Left renal pelvis (tissue), 4 donors: ENCODE data around the gene RHOV. TPM values are rescaled to one million over a fixed set of nuclear protein-coding genes. Genes with fewer than 3 reads are reported as not detected.
"Not testable (repeated sequence)": the region's sequence is repeated elsewhere in the genome, so short reads cannot be mapped to it uniquely, and the experiment has no call there.

Source experiments
- DNase-seq, 4 donors: peaks; one replicate each; pipeline ENCODE4 v3.0.0-alpha.2; 2013; ENCODE audit warnings: low read depth in 4 of 4, low spot score in 3 of 4
- polyA plus RNA-seq, 4 donors: library from polyadenylated mRNA; unstranded; fragments of 120-200 nt; gene quantifications; one replicate each; pipeline ENCODE4 v1.2.1, GENCODE V29; 2013; ENCODE audit not compliant: insufficient read length in 4 of 4

RHOV gene
- polyA plus RNA-seq, 4 donors, result 0.26 to 1.9 (median 1.4) TPM

DNA sequence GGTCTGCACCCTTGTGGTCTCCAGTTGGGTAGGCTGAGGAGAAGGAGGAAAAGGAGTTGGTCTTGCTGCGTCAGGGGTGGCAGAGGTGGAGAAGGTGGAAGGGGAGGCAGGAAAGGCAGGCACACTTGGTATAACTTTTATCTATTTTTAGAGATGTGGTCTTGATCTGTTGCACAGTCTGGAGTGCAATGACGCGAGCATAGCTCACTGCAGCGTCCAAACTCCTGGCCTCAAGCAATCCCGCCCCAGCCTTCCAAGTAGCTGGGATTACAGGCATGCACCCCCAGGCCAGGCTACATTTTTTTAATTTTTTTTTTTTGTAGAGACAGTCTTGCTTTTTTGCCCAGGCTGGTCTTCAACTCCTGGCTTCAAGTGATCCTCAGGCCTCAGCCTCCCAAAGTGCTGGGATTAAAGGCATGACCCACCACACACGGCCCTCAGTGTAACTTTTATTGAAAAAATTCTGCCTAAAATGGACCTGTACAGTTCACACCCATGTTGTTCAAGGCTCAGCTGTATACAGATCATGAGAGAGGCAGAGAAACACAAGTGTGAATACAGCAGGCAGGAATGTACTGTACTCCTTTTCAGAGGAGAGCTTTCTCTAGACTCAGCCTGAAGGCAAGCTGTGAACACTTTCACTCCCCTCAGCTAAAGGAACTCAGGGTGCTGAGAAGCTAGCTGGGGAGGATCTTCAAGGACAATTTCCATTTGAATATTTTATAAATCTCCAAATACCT lies 2.1 kb upstream of the RHOV start:
- no peak for DNase-seq

DNA sequence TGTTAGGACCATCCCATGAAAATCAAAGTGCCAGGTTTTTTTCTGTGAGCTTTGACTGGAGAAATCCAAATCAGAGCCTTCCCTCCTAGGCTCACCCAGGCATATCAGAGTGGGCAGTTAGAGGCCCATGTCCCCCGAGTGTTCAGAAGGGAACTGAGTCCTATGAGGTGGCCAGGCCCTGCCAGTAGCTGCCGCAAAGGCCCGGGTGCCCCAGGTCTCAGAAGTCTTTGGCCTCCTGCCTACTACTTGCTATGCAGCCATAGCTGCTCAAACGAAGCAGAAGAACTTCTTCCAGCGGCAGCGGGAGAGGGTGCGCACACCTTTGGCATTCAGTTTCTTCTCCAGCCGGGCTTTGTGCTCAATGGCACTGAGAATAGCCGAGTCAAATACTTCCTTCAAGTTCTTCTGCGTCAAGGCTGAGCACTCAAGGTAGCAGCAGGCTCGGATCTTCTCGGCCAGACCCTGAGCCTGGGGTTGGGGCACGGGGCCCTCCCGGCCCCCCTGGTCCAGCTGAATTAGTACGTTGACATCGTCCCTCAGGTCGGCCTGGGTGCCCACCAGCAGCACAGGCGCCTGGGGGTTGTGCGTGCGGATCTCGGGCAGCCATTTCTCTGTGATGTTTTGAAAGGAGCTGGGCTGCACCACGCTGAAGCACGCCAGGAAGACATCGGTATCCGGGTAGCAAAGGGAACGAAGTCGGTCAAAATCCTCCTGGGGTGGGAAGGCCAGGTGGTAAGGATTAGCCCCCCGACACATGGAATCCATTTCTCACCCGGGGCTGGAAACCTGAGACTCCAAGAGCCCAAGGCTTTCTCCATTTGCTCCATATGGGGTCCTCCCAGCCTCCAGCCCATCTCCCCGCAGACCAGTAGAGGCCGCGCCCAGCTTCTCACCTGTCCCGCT lies 992 bp downstream of the RHOV start:
- DNase-seq, result no peak

DNA sequence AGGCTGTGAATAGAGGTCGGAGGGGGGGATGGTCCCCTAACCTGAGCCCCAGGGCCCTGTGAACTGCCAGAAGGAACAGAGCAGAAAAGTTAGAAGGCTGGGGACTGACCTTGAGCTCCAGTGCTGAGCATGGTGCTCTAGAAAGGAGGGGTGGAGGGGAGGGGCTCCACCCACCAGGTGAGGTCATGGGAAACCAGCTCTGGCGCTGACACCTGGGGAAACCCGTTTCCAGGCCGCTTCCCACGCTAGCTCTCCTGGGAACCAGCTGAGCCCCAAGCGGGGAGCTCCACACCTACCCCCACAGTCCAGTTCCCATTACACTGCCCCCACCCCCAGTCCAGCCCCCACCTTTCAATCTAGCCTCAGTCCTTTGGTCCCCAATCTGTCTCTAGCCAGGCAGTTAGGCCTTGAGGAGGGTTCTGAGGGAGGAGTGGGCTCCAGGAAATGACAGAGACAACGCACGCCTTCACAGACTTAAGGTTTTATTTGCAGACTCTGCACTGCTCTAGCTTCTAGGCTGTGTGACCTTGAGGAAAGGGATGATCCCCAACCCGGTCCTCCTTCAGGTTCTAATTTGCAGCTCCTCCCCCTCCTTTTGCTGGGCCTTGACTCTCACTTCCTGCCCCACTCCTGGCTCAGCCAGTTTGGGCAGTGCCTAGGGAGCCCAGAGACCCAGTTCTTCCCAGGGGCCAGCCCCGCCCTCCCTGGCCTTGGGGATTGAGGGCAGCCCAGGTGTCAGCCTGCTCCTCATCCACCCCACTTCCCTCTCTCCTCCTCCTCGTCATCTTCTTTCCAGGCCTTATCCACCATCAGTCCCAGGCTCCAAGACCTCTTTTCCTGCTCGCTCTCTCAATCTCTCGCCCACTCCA lies 2.1 kb downstream of the RHOV start:
- no peak for DNase-seq

DNA sequence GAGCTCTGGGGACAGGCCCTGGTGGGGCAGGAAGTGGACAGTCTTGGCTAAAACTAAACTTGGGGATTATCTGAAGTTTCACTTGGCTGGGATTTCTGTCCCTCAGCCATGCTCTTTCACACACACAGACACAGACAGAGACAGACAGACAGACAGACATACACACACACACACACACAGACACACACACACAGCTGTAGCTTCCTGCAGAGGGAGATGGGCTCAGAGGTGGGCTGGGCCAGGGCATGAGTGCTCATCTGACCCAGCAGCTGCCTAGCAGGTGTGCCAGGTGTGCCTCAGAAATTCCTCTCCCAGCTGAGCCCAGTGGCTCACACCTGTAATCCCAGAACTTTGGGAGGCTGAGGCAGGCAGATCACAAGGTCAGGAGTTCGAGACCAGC lies 3.3 kb downstream of the RHOV start:
- no peak for DNase-seq

DNA sequence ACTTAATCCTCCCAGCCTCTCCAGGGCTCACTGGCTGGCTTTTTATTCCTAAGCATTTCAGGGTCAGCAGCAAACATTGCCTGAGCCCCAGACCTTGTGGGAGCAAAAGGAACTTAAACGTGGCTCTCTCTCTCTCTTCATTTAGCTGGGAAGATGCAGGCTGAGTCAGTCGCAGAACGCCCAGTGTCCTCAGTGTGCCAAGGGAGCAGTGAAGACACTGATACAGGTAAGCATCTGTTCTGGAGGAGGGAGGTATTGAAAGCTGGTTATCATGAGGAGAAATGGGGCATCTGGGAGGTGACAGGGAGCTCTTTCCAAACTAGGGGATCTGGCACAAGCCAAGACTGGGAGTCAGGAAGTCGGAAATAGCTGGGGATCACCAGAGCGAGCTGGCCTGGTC lies 4.3 kb downstream of the RHOV start:
- DNase-seq, result no peak

DNA sequence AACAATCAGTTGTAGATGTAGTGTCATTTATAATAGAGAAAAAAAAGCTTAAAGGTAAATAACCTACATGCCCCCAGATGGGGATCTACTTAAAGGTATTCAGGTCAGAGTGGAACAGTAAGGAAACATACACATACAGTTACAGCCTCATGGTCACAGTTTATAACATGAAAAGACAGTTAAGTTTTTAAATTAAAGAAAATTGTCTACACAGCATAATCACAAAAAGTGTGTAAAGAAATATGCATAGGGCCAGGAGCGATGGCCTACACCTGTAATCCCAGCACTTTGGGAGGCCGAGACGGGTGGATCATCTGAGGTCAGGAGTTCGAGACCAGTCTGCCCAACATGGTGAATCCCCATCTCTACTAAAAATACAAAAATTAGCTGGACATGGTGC lies 6.8 kb downstream of the RHOV start:
- DNase-seq, result no peak

DNA sequence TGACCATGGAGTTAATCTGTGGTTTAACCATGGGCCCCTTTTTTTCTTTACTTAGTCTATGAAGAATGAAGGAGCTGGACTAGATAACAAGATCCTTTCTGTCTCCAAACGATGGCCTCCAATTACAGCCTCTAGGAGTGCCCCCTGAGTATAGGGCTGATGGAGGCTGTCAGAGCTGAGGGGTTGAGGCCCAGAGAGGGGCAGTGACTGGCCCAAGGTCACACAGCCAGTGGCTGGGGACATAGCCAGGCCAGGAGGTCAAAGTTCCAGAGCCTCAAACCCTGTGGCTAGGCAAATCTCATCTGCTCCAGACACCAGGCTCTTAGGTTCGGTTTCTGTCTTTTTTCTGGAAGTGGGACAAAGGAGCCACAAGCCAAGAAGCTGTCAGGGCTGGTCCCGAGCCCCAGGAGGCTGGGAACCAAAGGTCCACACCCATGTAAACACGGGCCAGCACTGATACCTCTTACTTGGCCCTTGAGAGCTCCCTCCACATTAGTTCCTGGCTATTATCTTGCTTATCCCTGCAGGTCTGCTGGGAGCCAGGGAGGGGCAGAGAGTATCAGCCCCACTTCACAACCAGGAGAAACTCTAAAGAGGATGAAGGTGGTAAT lies 10.3 kb downstream of the RHOV start:
- DNase-seq, result no peak

DNA sequence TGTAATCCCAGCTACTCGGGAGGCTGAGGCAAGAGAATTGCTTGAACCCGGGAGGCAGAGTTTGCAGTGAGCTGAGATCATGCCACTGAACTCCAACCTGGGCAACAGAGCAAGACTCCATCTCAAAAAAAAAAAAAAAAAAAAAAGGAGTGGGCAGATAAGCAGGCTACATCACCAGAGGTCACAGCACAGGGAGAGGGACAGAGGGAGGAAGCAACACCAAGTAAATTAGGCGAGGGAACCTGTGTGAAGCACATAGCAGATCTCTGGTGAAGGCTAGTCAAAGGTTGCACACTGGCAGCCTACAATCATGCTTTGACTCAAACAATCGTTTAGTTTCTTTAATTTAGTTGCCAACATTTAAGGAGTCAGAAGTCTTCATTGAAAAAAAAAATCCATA lies 12.9 kb downstream of the RHOV start:
- DNase-seq, result not testable (repeated sequence)

DNA sequence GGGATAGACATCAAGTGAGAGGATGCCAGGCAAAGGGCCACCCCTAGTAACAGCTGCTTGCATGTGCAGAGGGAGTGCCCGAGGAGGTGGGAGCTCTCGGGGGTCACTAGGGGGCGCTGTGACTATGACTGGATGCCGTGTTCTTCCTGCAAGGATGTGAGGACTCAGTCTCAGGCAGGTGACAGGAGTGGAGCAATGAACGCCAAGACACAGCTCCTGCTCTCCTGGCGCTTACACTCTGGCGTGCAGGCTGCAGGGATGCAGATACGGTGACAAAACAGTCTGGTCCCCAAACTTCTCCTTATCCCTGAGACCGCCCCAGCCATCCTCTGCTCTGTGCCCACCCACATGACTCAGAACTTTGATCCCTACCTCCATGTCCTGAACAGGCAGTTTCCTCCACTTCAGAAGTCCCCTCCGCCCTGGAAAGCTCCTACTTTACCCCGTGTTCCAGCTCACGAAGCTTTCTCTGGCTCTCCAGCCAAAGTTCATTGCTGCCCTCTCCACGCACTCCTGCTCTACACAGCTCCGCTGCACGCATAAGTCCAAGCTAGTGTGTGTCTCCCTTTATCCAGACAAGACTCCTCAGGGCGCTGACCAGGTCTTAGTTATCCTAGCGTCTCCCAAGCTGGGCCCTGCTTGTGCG lies 14.7 kb downstream of the RHOV start:
- no peak for DNase-seq

DNA sequence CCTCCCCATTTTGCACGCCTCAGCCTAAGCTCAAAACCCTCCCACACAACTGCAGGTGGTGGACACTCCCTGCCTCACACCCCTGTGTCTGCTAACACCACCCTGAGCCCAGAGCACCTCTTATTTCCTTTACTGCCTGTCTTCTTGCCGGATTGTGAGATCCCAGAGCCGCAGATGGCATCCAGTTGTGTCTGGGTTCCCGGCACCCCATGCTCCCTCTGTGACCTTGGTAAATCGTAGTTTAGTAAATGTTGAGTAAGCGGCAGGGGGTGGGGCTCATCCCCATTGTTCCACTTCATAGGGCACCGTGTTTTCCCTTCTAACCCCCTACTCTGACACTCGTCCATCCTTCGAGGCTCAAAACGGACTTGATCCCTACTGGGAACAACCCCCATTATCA lies 15.3 kb downstream of the RHOV start:
- no peak for DNase-seq

DNA sequence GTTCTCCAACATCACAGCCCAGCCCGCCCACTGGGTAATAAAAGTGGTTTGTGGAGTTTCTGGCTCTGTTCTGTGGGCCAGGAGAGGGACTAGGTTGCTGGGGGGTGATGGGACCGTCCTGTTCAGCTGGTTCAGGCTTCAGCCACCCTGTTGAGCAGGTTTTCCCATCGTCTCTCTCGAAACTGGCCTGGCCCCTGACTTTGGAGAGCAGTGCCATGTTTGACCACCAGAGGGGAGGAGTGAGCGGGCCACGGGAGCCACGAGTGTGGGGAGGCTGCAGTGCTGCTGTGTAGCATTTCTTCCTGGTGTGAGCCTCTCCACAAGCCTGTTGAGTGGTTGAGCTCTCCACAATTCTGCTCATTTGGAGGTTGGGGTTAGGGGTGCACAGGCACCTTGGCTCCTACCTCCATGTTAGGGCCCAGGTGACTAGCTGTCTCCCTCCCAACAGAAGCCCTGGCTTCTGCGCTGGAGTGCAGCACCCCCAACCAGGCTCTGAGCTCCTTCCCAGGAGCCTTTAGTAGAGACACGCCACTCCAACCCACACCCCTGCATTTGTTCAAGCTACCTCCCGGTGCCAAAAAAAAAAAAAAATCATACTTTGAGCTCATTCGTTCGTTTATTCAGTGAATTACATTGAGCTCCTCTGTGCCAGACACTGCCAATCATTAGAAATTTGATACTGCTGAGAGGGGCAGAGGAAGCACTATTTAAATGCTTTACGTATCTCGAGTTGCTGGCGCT lies 16.3 kb downstream of the RHOV start:
- DNase-seq, result no peak

DNA sequence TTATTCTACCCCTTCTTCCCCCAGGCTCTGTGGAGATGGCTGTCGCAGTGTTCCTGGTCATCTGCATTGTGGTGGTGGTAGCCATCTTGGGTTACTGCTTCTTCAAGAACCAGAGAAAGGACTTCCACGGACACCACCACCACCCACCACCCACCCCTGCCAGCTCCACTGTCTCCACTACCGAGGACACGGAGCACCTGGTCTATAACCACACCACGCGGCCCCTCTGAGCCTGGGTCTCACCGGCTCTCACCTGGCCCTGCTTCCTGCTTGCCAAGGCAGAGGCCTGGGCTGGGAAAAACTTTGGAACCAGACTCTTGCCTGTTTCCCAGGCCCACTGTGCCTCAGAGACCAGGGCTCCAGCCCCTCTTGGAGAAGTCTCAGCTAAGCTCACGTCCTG lies 17.3 kb downstream of the RHOV start:
- DNase-seq, result no peak

DNA sequence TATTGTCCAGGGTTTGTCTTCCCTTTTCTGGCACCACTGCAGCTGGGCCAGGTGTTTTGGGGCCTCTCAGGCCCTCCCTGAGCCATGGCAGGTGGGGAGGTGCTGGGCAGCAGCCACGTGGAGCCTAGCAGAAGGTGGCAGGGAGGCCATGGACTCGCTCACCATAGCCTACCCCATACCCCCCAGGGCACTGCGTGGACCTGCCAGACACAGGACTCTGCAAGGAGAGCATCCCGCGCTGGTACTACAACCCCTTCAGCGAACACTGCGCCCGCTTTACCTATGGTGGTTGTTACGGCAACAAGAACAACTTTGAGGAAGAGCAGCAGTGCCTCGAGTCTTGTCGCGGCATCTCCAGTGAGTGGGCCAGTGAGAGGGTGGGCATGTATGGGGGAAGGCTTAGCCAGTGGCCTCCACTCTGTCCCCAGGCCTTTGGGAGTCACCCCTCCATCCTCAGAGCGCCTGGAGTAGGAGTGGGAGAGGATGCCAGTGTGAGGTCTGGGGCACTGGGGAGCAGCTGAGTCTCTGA lies 18.3 kb downstream of the RHOV start:
- no peak for DNase-seq

DNA sequence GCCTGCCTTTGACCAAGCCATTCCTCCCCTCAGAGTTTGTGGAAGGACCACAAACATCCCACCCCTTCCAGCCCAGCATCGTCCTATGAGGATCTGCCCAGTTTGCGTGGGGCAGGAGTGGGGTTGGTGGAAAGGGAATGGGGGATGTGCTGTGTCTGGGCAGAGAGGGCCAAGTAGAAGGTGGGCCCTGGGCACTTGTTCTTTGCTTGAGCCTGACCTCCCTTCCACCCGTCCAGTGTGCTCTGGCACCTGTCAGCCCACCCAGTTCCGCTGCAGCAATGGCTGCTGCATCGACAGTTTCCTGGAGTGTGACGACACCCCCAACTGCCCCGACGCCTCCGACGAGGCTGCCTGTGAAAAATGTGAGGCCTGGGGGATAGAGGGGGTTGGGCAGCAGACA lies 19.9 kb downstream of the RHOV start:
- DNase-seq, result no peak

DNA sequence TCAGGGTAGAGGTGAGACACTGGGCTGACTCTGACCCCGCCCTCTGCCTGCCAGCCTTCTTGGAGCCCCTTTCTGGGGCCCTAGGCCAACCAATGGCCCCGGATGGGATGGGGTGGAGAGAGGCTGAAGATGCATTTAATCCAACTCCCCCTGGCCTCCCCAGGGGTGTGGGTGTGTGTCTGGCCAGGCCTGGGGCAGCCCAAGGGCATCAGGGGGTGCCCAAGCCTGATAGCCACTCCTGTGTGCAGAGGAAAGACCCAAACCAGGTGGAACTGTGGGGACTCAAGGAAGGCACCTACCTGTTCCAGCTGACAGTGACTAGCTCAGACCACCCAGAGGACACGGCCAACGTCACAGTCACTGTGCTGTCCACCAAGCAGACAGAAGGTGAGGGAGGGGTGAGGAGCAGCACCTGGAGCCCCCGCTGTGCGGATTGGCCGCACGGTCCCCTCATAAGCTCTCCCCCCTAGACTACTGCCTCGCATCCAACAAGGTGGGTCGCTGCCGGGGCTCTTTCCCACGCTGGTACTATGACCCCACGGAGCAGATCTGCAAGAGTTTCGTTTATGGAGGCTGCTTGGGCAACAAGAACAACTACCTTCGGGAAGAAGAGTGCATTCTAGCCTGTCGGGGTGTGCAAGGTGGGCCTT lies 20.7 kb downstream of the RHOV start:
- no peak for DNase-seq

DNA sequence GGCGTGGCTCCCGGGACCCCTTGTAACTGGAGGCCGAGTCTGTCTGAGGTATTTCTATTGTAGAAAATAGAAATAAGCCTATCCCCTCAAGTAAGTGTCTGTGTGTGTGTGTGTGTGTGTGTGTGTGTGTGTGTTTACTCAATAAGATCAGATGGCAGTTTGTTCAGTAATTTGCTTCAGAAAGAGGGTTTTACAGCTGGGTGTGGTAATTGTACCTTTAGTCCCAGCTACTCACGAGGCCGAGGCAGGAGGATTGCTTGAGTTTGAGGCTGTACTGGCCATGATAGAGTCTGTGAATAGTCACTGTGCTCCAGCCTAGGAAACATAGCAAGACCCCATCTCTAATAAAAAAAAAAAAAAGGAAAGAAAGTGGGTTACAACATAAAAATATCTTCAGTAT lies 21.5 kb downstream of the RHOV start:
- DNase-seq, result no peak

DNA sequence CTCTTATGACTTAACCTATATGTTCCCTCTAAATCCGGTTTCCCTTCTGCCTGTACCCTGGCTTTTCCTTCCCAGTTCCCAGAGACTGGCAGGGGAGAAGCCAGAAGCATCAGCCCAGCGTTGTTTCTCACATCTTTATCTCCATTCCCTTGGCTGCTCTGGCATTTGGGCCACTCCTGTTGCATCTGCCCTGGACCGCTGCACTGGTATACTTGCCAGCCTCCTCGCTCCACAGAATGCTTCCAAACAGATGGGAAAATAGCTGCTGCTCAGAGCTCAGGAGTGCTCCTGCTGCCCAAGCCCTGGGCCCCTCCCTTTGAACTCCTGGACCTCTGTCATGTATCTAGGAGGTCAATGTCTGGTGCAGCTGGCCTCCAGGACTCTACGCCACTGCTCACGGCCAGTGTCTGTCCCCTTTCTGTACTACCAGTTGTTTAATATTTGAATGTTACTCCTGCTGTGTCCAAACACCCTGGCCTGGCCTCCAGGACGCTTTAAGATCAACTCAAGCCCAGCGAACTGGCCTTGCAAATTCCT lies 23.4 kb downstream of the RHOV start:
- DNase-seq, result no peak

DNA sequence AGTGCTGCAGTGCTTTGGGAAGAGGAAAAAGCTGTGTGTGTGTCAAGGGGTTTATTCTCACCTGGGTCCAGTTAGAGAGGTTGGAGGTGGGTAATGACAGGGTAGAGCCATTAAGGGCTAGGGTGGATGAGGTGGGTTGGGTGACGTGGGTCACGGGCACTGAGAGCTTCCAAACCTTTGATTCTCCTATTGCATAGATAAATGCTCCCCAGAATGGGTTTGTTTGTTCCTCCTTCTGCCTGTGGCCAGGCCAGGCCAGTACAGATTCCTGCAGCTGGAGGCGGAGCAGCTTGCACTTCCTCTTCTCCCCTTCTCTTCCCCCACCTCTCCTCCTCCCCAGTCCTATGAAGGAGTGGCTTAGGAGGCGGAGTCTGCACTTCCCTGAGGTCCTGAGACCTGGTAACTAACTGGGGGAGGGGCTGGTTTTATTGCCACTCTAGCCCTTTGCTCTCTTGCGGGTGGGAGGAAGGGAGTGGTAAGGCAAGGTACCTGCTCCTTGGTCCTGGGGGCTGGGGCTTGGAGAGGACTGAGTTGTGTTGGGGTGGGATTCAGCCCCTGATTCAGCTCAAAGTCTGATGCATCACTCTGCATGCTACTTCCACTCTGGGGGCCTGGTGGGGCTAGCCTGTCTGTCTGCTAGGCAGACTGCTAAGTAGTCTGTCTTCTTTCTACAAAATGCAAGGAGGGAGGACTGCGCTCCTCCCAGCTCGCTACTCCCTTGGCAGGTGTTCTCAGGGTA lies 26.6 kb downstream of the RHOV start:
- DNase-seq, result peak in 3 of 4 donors; percentile 60 to 80 (median 76)
